HepG2 (cell line): ENCODE measurements around the gene C2orf81. TPM values are rescaled to one million over a fixed set of nuclear protein-coding genes. Genes with fewer than 3 reads are reported as not detected.

ENCODE experiments used
- ATF7 ChIP-seq, 2 experiments: fragments of 450-650 bp in 1 of 2; sonication (generic) in 1 of 2; formaldehyde crosslinking in 1 of 2; IDR thresholded peaks; 2 replicates each; pipeline versions ENCODE4 v1.4.0 to v1.6.1; 2016 to 2020; ENCODE audit warnings: antibody characterized with exemption in 1 of 2, mild to moderate bottlenecking in 1 of 2, missing genetic modification reagents in 1 of 2
- HMGXB4 ChIP-seq, 2 experiments: sonication (generic) in 1 of 2; formaldehyde crosslinking in 1 of 2; IDR thresholded peaks; 2 replicates each; pipeline versions ENCODE4 v1.4.0 to v1.6.1; 2018 to 2020; ENCODE audit warnings: missing genetic modification reagents in 2 of 2, borderline replicate concordance in 1 of 2, low read depth in 1 of 2, mild to moderate bottlenecking in 1 of 2, missing biosample characterization in 1 of 2
- JUNB ChIP-seq: sonication (generic); formaldehyde crosslinking; IDR thresholded peaks from 2 replicates; pipeline ENCODE4 v1.8.0; 2022; ENCODE audit warnings: missing genetic modification reagents, mild to moderate bottlenecking, borderline replicate concordance
- KAT8 ChIP-seq: IDR thresholded peaks from 2 replicates; pipeline ENCODE4 v1.6.1; 2016; ENCODE audit warnings: missing genetic modification reagents, missing compliant biosample characterization
- KDM1A ChIP-seq: IDR thresholded peaks from 2 replicates; pipeline ENCODE4 v1.6.1; 2016; ENCODE audit warnings: missing compliant biosample characterization
- NAIF1 ChIP-seq: sonication (generic); formaldehyde crosslinking; IDR thresholded peaks from 2 replicates; pipeline ENCODE4 v1.5.0; 2020; ENCODE audit warnings: mild to moderate bottlenecking, missing genetic modification reagents, borderline replicate concordance
- NCOR1 ChIP-seq: fragments of 200-600 bp; sonication (generic); IDR thresholded peaks from 2 replicates; pipeline ENCODE4 v1.7.0; 2017; ENCODE audit warnings: antibody characterized with exemption, low read length, borderline replicate concordance
- NPAS2 ChIP-seq: sonication (generic); formaldehyde crosslinking; IDR thresholded peaks from 2 replicates; pipeline ENCODE4 v1.8.0; 2022; ENCODE audit warnings: mild to moderate bottlenecking, missing genetic modification reagents, borderline replicate concordance
- PHF20 ChIP-seq: sonication (generic); formaldehyde crosslinking; IDR thresholded peaks from 2 replicates; pipeline ENCODE4 v1.5.0; 2020; ENCODE audit warnings: mild to moderate bottlenecking, missing genetic modification reagents
- SAFB2 ChIP-seq: sonication (generic); formaldehyde crosslinking; IDR thresholded peaks from 2 replicates; pipeline ENCODE4 v1.5.1; 2020; ENCODE audit warnings: missing genetic modification reagents, low read depth, mild to moderate bottlenecking, borderline replicate concordance
- SRSF1 ChIP-seq: fragments of 200-400 bp; formaldehyde crosslinking; optimal IDR thresholded peaks from 2 replicates; pipeline ENCODE3; 2017; ENCODE audit warnings: mild to moderate bottlenecking, low read depth, low read length, moderate library complexity
- ZBED4 ChIP-seq: sonication (generic); formaldehyde crosslinking; IDR thresholded peaks from 2 replicates; pipeline ENCODE4 v1.4.0; 2020; ENCODE audit warnings: missing genetic modification reagents, borderline replicate concordance
- ZBTB37 ChIP-seq: sonication (generic); formaldehyde crosslinking; IDR thresholded peaks from 2 replicates; pipeline ENCODE4 v1.4.0; 2020; ENCODE audit warnings: mild to moderate bottlenecking, missing genetic modification reagents
- ZNF383 ChIP-seq: sonication (generic); formaldehyde crosslinking; IDR thresholded peaks from 2 replicates; pipeline ENCODE4 v1.4.0; 2020; ENCODE audit warnings: missing genetic modification reagents, mild to moderate bottlenecking, borderline replicate concordance
- ZNF446 ChIP-seq: sonication (generic); formaldehyde crosslinking; IDR thresholded peaks from 2 replicates; pipeline ENCODE4 v1.5.0; 2020; ENCODE audit warnings: mild to moderate bottlenecking, missing genetic modification reagents
- ZNF558 ChIP-seq: sonication (generic); formaldehyde crosslinking; IDR thresholded peaks from 2 replicates; pipeline ENCODE4 v1.9.0; 2022; ENCODE audit warnings: mild to moderate bottlenecking, missing genetic modification reagents, borderline replicate concordance
- ZNF713 ChIP-seq: sonication (generic); formaldehyde crosslinking; IDR thresholded peaks from 2 replicates; pipeline ENCODE4 v1.4.0; 2020; ENCODE audit warnings: mild to moderate bottlenecking, missing genetic modification reagents
- ZNF740 ChIP-seq: sonication (generic); formaldehyde crosslinking; IDR thresholded peaks from 2 replicates; pipeline ENCODE4 v1.4.0; 2020; ENCODE audit warnings: missing genetic modification reagents
- ZNF747 ChIP-seq: sonication (generic); formaldehyde crosslinking; IDR thresholded peaks from 2 replicates; pipeline ENCODE4 v1.8.1; 2023; ENCODE audit warnings: missing genetic modification reagents, mild to moderate bottlenecking, borderline replicate concordance
- polyA plus RNA-seq, 8 experiments: library from polyadenylated mRNA; depleted of rRNA in 3 of 8; stranded (reverse) in 7 of 8; unstranded in 1 of 8; fragments of >200 nt; fragmentation: Illumina TruSeq in 4 of 8; extraction: Trizol in 4 of 8; gene quantifications; 2 replicates each; pipeline versions ENCODE4 v1.2.1 to v1.2.3, GENCODE V29; 2011 to 2016; ENCODE audit warnings: low read depth in 4 of 8, missing spikeins in 1 of 8, mixed read lengths in 1 of 8; ENCODE audit not compliant: insufficient read depth in 1 of 8
- total RNA-seq, 5 experiments: library from RNA; depleted of rRNA; stranded (reverse); fragments of >200 nt; fragmentation: Illumina TruSeq; extraction: Trizol; gene quantifications; 2 replicates each; pipeline ENCODE4 v1.2.3, GENCODE V29; 2016; ENCODE audit warnings: low read depth in 1 of 5

The C2orf81 gene
- total and polyA plus RNA-seq, 2 of the 13 experiments (the other 11 are each of a cell fraction or from before 2014, with no cell fraction given) = 0.15 to 0.17 TPM

DNA sequence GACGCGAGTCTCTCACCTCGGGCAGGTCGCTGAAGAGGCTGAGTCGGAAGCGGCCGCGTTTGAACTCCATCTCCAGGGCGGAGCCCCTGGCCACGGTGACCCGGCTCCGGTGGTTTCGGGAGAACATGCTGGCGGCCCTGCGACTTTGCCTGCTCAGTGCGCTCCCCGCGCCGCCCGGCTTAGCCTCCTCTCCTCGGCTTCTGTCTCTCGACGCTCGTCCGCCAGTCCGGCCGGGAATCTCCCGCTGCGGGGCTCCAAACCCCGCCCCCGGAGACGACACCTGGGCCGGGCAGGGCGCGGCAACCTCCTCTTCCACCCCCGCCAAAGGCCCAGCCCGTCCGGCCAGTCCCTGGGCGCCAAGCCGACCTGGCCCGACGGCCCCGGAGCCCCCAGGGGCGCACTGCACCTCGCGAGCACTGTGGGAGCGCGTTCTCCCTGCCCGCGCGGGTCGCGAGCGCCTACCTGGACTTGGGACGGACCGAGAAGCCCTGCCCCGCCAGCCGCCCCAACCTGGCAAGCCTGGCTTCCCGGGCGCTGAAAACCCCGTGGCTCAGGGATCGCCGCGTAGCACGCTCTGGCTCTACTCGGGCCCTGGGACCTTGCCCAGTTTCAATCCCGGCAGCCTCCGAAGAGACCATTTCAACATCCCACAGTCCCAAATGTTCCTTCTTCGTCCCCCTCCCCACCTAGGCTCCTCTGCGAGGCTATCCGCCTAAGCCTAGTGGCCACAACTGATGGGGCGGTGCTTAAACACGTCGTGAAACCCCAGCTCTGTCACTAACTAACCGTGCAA, 20.5 kb upstream of the C2orf81 start, which contains the start of gene RTKN (continued):
- peak; percentile 56 for TF ChIP-seq PHF20 (CRISPR knock-in tag)
- TF ChIP-seq KDM1A (CRISPR knock-in tag) = no peak
- peak; percentile 17; the same call in 1 of the 2 replicates for TF ChIP-seq ZNF383 (CRISPR knock-in tag)
- no peak for TF ChIP-seq ATF7 (IDR thresholded peaks at IDR 0.05)
- no peak; the same call in 1 of the 2 replicates for TF ChIP-seq ATF7 (CRISPR knock-in tag; IDR thresholded peaks at IDR 0.05)
- TF ChIP-seq SAFB2 (CRISPR knock-in tag) = peak; percentile 94
- TF ChIP-seq SRSF1 = no peak
- peak; percentile 96 for TF ChIP-seq ZNF558 (CRISPR knock-in tag)
- TF ChIP-seq ZNF713 (CRISPR knock-in tag) = no peak
- TF ChIP-seq ZNF740 = no peak; the same call in 1 of the 2 replicates
- TF ChIP-seq NCOR1 = no peak; the same call in 1 of the 2 replicates
- TF ChIP-seq JUNB (CRISPR knock-in tag) = no peak
- peak; percentile 89; the same call in 1 of the 2 replicates for TF ChIP-seq ZNF446 (CRISPR knock-in tag)
- TF ChIP-seq NAIF1 = peak; percentile 68; the same call in 1 of the 2 replicates
- TF ChIP-seq KAT8 (CRISPR knock-in tag) = peak; percentile 49
- no peak for TF ChIP-seq NPAS2 (CRISPR knock-in tag)
- TF ChIP-seq ZBED4 = peak; percentile 64
- peak in 1 of 2 experiments; percentile 84 for TF ChIP-seq HMGXB4 (CRISPR knock-in tag; IDR thresholded peaks at IDR 0.05; ENCODE audit: borderline replicate concordance in 1 of 2, low read depth in 1 of 2)
- no peak for TF ChIP-seq ZBTB37 (CRISPR knock-in tag)
- peak; percentile 53; the same call in 1 of the 2 replicates for TF ChIP-seq ZNF747
